Fibroblast of skin of back (primary cell): ENCODE data around the gene MRPL41.
"Not testable (repeated sequence)": the region's sequence is repeated elsewhere in the genome, so short reads cannot be mapped to it uniquely, and the experiment has no call there.

Experiments used
- DNase-seq: peaks from one replicate; pipeline ENCODE4 v3.0.0-alpha.2; 2013

MRPL41 gene

GRCh38 chr9:137553654-137554053 is 2.0 kb downstream of the MRPL41 start:
- not testable (repeated sequence) for DNase-seq

GRCh38 chr9:137554349-137554748 is 2.7 kb downstream of the MRPL41 start:
- no peak for DNase-seq

- DNase-seq = no peak
Measured at GRCh38 chr9:137555179-137555578, 3.5 kb downstream of the MRPL41 start.

GRCh38 chr9:137556069-137556838 is 4.6 kb downstream of the MRPL41 start:
- DNase-seq = no peak

- no peak for DNase-seq
Measured at GRCh38 chr9:137558127-137558526, 6.4 kb downstream of the MRPL41 start.

- no peak for DNase-seq
Measured at GRCh38 chr9:137564134-137564533, 12.5 kb downstream of the MRPL41 start.

- no peak for DNase-seq
Measured at GRCh38 chr9:137564817-137565411, 13.2 kb downstream of the MRPL41 start.

- not testable (repeated sequence) for DNase-seq
Measured at GRCh38 chr9:137568445-137568844, 16.8 kb downstream of the MRPL41 start.

GRCh38 chr9:137569609-137570203 is 18.0 kb downstream of the MRPL41 start:
- no peak for DNase-seq

GRCh38 chr9:137570566-137570965 is 18.9 kb downstream of the MRPL41 start:
- DNase-seq = no peak

GRCh38 chr9:137574192-137574591 is 22.5 kb downstream of the MRPL41 start:
- DNase-seq = no peak

- DNase-seq = no peak
Measured at GRCh38 chr9:137575364-137575715, 23.7 kb downstream of the MRPL41 start.

- DNase-seq = no peak
Measured at GRCh38 chr9:137575716-137576411, 24.2 kb downstream of the MRPL41 start.

- peak; percentile 91 for DNase-seq
Measured at GRCh38 chr9:137578518-137579258, 27.0 kb downstream of the MRPL41 start, which contains the start of gene DPH7. Gene DPH7 (minus strand): TSS chr9:137578925. CDS start chr9:137578777, 148 bp downstream.

GRCh38 chr9:137579259-137579604 is 27.6 kb downstream of the MRPL41 start:
- DNase-seq = no peak

GRCh38 chr9:137580209-137580953 is 28.7 kb downstream of the MRPL41 start:
- DNase-seq = no peak

- no peak for DNase-seq
Measured at GRCh38 chr9:137580954-137581322, 29.3 kb downstream of the MRPL41 start.

- DNase-seq = no peak
Measured at GRCh38 chr9:137581361-137582285, 29.9 kb downstream of the MRPL41 start.

- DNase-seq = no peak
Measured at GRCh38 chr9:137582286-137582860, 30.7 kb downstream of the MRPL41 start.

GRCh38 chr9:137583347-137583746 is 31.7 kb downstream of the MRPL41 start:
- DNase-seq = no peak
